Endodermal cell (in vitro differentiated cells): ENCODE data around the gene SPDEF. TPM values are rescaled to one million over a fixed set of nuclear protein-coding genes. Genes with fewer than 3 reads are reported as not detected.

Experiments
- DNase-seq: peaks from one replicate; pipeline ENCODE4 v3.0.0-alpha.2; 2017
- H3K27ac ChIP-seq: 2 replicates; pipeline ENCODE4 v1.5.1; 2013; ENCODE audit warnings: mild to moderate bottlenecking, low read depth, low read length, moderate library complexity
- H3K27me3 ChIP-seq: 2 replicates; pipeline ENCODE4 v1.6.1; 2013; ENCODE audit warnings: mild to moderate bottlenecking, low read length, moderate library complexity; ENCODE audit not compliant: insufficient read depth, control insufficient read depth, poor library complexity, severe bottlenecking
- H3K36me3 ChIP-seq: 2 replicates; pipeline ENCODE4 v1.7.0; 2013; ENCODE audit warnings: mild to moderate bottlenecking, low read length, moderate library complexity; ENCODE audit not compliant: control insufficient read depth, insufficient read depth
- H3K4me1 ChIP-seq: one replicate; pipeline ENCODE4 v1.7.0; 2013; ENCODE audit warnings: low read length; ENCODE audit not compliant: control insufficient read depth, insufficient read depth
- H3K4me3 ChIP-seq: 2 replicates; pipeline ENCODE4 v1.5.1; 2013; ENCODE audit warnings: mild to moderate bottlenecking, low read length, moderate library complexity
- H3K9ac ChIP-seq: 2 replicates; pipeline ENCODE4 v1.6.1; 2013; ENCODE audit warnings: mild to moderate bottlenecking, low read length, moderate library complexity; ENCODE audit not compliant: poor library complexity, severe bottlenecking; ENCODE audit errors: extremely low read depth
- H3K9me3 ChIP-seq: 2 replicates; pipeline ENCODE4 v1.6.1; 2013; ENCODE audit warnings: mild to moderate bottlenecking, low read length, moderate library complexity; ENCODE audit not compliant: control insufficient read depth
- H3K27ac Mint-ChIP-seq: 2 replicates; pipeline ENCODE4 v1.8.0; 2020; ENCODE audit warnings: mixed read lengths
- H3K27me3 Mint-ChIP-seq: 2 replicates; pipeline ENCODE4 v1.8.0; 2021; ENCODE audit warnings: mild to moderate bottlenecking, mixed read lengths; ENCODE audit not compliant: insufficient read depth
- H3K36me3 Mint-ChIP-seq: 2 replicates; pipeline ENCODE4 v1.8.0; 2020; ENCODE audit warnings: low read depth, mixed read lengths
- H3K4me1 Mint-ChIP-seq: 2 replicates; pipeline ENCODE4 v1.8.0; 2020; ENCODE audit warnings: mixed read lengths
- H3K4me3 Mint-ChIP-seq: 2 replicates; pipeline ENCODE4 v1.8.0; 2020; ENCODE audit warnings: mild to moderate bottlenecking, moderate library complexity, mixed read lengths
- H3K9me3 Mint-ChIP-seq: 2 replicates; pipeline ENCODE4 v1.8.0; 2020; ENCODE audit warnings: mild to moderate bottlenecking, mixed read lengths
- WGBS, 2 experiments: methylation state at CpG; one replicate each; pipeline versions ENCODE4 v1.1.5 to v1.1.7; 2013; ENCODE audit warnings: missing lambda C conversion rate in 2 of 2, mixed read lengths in 1 of 2; ENCODE audit not compliant: insufficient coverage in 1 of 2, insufficient read length in 1 of 2; 5-methylcytosine and 5-hydroxymethylcytosine counted together
- total RNA-seq, 2 donors: library from RNA; stranded (reverse); fragmentation: NEBNext Ultra II Directional in 1 of 2; extraction: Animal tissue kit (Norgen Biotek cat#: 25700) in 1 of 2; gene quantifications; 2 replicates in 1 of 2; 3 replicates in 1 of 2; pipeline ENCODE4 v1.2.1, GENCODE V29; 2021
- TF ChIP-seq, protein P1 (sequence below): fragments of 200-600 bp; sonication (generic); conservative IDR thresholded peaks from 2 replicates; pipeline ENCODE4 v1.5.0; 2021; ENCODE audit warnings: antibody characterized with exemption, mild to moderate bottlenecking

SPDEF gene
- total RNA-seq, 2 donors from 2014 or later: 1.1 to 2.6 TPM

DNA sequence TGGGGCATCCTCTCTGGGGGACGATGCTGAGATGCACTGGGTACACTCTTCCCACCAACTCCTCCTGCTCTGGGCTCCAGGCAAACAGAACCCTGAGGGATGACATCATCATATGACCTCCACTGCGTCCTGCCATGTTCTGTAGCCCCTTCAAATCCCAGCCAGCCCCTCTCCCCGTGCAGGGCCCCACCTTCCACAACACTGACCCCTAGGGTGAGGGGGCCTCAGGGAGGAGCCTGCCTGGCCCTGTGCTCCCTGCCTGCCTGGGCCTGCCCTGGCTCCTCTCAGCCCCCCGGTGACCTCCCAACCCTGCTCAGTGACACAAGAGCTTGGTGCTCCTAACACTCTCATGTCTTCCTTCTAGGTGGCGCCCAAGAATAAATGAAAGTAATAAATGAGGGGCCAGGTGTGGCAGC, 9.6 kb upstream of the SPDEF start:
- Histone ChIP-seq H3K36me3 (no peaks in the 10 kb centered on the region), H3K9me3 (no peaks in the 10 kb centered on the region), H3K27me3 (no peaks in the 10 kb centered on the region), H3K4me1 (peaks cover 24% of the 10 kb centered on the region), H3K4me3 (no peak overlapping the region), H3K27ac (no peak overlapping the region), H3K9ac (no peak overlapping the region)
- DNase-seq: no peak
- no peaks in the 10 kb centered on the region for H3K36me3 Mint-ChIP-seq
- TF ChIP-seq, protein P1, sequence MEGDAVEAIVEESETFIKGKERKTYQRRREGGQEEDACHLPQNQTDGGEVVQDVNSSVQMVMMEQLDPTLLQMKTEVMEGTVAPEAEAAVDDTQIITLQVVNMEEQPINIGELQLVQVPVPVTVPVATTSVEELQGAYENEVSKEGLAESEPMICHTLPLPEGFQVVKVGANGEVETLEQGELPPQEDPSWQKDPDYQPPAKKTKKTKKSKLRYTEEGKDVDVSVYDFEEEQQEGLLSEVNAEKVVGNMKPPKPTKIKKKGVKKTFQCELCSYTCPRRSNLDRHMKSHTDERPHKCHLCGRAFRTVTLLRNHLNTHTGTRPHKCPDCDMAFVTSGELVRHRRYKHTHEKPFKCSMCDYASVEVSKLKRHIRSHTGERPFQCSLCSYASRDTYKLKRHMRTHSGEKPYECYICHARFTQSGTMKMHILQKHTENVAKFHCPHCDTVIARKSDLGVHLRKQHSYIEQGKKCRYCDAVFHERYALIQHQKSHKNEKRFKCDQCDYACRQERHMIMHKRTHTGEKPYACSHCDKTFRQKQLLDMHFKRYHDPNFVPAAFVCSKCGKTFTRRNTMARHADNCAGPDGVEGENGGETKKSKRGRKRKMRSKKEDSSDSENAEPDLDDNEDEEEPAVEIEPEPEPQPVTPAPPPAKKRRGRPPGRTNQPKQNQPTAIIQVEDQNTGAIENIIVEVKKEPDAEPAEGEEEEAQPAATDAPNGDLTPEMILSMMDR: no peak
- H3K27ac Mint-ChIP-seq: peak overlapping the region; percentile 30
- no peak overlapping the region for H3K4me3 Mint-ChIP-seq
- H3K9me3 Mint-ChIP-seq: no peaks in the 10 kb centered on the region
- no peaks in the 10 kb centered on the region for H3K27me3 Mint-ChIP-seq
- WGBS, 2 experiments: 81 to 100% methylated on average over 2 to 5 of the region's 5 CpGs
- peaks cover 41% of the 10 kb centered on the region for H3K4me1 Mint-ChIP-seq

DNA sequence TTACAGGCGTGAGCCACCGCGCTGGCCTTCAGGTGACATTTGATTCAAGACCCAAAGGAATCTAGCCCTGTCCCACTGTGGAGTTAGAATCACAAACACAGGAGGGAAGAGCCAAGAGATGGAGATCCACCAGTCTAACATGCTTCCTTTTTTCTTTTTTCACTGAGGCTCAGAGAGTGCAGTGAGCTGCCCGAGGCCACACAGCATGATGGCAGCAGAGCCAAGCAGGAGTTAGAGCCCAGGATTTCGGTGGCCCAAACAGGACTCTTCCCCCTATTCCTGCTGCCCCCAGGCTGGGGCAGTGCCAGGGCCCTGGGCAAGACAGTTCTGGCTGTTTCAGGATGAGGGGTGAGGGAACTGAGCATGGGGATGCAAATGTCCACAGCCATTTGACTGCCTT, 8.1 kb upstream of the SPDEF start:
- Histone ChIP-seq H3K9ac (no peak overlapping the region), H3K27me3 (no peaks in the 10 kb centered on the region)
- no peaks in the 10 kb centered on the region for H3K9me3 Mint-ChIP-seq

DNA sequence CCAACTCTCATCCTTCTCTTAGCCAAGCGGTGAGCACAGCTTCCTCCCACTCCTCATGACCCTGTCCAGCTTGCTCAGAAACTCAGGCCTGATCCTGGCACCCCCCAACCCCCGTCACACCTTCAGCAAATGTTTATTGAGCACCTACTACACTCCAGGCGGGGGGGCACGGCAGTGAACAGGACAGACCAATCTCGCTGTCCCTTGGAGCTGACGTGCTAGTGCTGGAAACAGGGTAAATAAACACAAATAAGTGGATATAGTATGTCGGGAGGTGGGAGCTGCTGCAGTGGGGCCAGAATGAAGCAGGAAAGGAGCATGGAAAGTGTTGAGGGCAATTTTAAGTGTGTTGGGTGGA, 7.4 kb upstream of the SPDEF start:
- Histone ChIP-seq H3K27me3 (no peaks in the 10 kb centered on the region), H3K36me3 (no peaks in the 10 kb centered on the region), H3K4me1 (peaks cover 30% of the 10 kb centered on the region), H3K9me3 (no peaks in the 10 kb centered on the region), H3K9ac (no peak overlapping the region), H3K4me3 (no peak overlapping the region), H3K27ac (no peak overlapping the region)
- Mint-ChIP-seq H3K27me3 (no peaks in the 10 kb centered on the region), H3K9me3 (no peaks in the 10 kb centered on the region), H3K27ac (no peak overlapping the region), H3K4me3 (no peak overlapping the region), H3K4me1 (peaks cover 51% of the 10 kb centered on the region), H3K36me3 (no peaks in the 10 kb centered on the region)
- TF ChIP-seq, protein P1: no peak
- no peak for DNase-seq
- whole genome bisulfite sequencing, 2 experiments: 73 to 88% methylated on average over 2 to 7 of the region's 7 CpGs

More for the DNA sequence above, 8.1 kb upstream of the SPDEF start:
- no peak overlapping the region for H3K27ac ChIP-seq
- H3K4me3 ChIP-seq: no peak overlapping the region
- no peaks in the 10 kb centered on the region for H3K36me3 Mint-ChIP-seq
- WGBS, 2 experiments: 86 to 94% methylated on average over 5 of the region's 5 CpGs
- H3K4me1 Mint-ChIP-seq: peaks cover 53% of the 10 kb centered on the region
- no peak for DNase-seq
- no peak overlapping the region for H3K27ac Mint-ChIP-seq
- H3K4me1 ChIP-seq: peaks cover 30% of the 10 kb centered on the region
- TF ChIP-seq, protein P1: no peak
- no peaks in the 10 kb centered on the region for H3K27me3 Mint-ChIP-seq
- no peak overlapping the region for H3K4me3 Mint-ChIP-seq
- H3K36me3 ChIP-seq: no peaks in the 10 kb centered on the region
- no peaks in the 10 kb centered on the region for H3K9me3 ChIP-seq
